ENCODE measurements around the gene PTGER3.
"Not testable (repeated sequence)": the region's sequence is repeated elsewhere in the genome, so short reads cannot be mapped to it uniquely, and the experiment has no call there.

PTGER3 gene

DNA sequence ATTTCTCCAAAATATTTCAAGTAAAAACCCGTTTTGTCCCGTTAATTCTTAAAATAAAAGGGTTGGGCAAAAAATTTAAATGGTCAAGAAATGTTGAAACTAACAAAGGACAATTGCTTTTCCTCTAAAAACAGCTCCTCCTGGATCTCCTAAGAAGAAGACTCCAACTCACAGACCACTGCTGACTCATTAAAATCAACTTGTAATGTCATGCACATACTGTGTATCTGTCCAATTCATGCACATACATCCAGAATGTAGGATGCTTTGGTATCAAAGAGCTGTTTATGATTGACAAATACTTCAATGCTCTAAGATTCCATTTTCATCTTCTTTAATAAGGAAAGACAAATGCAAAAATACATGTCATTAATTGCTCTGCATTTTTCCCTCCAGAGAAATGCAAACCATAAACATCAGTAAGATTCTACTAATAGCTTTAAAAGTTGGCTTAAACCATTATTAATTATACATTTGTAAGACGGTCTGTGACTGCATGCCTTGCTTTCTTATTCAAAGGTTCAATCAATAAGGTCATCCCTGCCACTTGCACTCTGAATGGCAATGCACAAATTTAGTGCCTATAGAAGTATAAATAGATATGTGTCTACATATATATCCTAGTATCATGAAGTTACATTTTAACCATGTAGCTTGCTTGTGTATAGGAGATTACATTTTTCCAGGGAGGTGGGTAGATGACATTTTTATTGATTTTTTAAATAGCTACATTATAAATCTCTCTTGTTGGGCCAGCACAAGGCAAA is 44.7 kb downstream of the PTGER3 start:
- H3K36me3 Mint-ChIP-seq (ENCODE audit: low read depth) = no peaks in the 10 kb centered on the region
- H3K4me1 Mint-ChIP-seq (ENCODE audit: low read depth) = no peaks in the 10 kb centered on the region
- H3K27ac Mint-ChIP-seq = no peak overlapping the region
- peaks cover 11% of the 10 kb centered on the region for H3K27me3 Mint-ChIP-seq (ENCODE audit: low read depth)
- no peak overlapping the region for H3K4me3 Mint-ChIP-seq
- H3K9me3 Mint-ChIP-seq = no peaks in the 10 kb centered on the region

DNA sequence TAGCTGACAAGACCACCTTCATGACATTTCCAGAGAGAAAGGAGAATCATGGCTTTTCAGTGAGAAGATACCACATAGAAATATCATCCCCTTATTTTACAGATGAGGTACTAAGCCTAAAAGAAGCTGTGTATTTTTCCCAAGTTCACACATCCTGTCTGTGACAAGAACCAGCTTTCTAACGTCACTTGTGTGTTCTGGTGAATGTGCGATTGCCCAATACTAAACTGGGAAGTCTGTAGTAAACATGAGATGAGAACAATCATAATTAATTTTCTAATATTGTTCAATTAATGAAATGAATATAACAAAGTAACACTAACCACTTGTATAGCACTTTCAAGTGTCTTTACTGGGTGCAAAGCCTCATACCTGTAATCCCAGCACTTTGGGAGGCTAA is 46.0 kb downstream of the PTGER3 start:
- Mint-ChIP-seq H3K36me3 (ENCODE audit: low read depth) (no peaks in the 10 kb centered on the region), H3K27ac (no peak overlapping the region), H3K4me3 (no peak overlapping the region), H3K27me3 (ENCODE audit: low read depth) (peaks cover 8% of the 10 kb centered on the region), H3K9me3 (no peaks in the 10 kb centered on the region), H3K4me1 (ENCODE audit: low read depth) (no peaks in the 10 kb centered on the region)

DNA sequence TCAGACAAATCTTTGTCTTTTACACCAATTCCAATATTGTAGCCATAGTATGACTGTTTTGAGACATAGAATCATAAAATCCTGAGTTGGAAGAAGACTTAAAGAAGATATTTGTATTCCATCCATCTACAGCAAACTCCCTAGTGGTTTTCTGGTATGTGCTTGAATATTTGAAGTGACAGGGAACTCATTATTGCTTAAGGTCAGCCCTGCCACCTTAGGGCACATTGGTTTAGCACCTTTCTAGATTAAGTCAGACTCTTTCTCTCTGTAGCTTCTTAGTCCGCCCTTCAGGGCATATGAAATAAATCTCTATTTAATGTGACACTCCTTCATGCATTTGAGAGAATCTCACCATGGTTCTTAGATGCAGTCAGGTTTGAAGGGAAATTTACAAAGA is 49.8 kb downstream of the PTGER3 start:
- Mint-ChIP-seq H3K27me3 (ENCODE audit: low read depth) (peaks cover 12% of the 10 kb centered on the region), H3K36me3 (ENCODE audit: low read depth) (no peaks in the 10 kb centered on the region), H3K9me3 (no peaks in the 10 kb centered on the region), H3K4me1 (ENCODE audit: low read depth) (peaks cover 2% of the 10 kb centered on the region), H3K4me3 (no peak overlapping the region), H3K27ac (no peak overlapping the region)

DNA sequence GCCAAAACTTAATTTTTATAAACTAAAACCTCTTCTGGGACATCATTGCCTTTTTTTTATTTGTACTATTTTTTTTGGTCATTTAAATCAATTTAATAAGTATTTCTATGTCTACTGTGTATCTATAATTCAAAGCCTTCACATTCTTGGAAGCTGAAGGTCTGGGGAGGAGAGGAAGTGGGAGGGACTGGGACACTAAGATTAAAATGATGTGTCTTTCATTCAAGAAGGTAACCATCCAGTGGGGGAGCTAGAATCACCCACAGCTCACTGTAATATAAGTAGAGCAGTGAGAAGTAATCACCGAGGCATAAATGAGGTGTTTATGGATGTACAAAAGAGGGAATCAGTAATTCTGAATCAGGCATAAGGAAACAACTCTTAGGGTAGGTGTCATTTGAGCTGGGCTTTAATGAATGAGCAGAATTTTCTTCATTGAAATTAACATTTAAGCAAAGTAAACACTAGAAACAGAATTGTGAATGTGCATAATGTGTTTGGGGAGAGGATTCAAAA is 52.8 kb downstream of the PTGER3 start:
- Mint-ChIP-seq H3K4me3 (no peak overlapping the region), H3K27ac (no peak overlapping the region), H3K9me3 (no peaks in the 10 kb centered on the region), H3K27me3 (ENCODE audit: low read depth) (peaks cover 8% of the 10 kb centered on the region), H3K36me3 (ENCODE audit: low read depth) (no peaks in the 10 kb centered on the region), H3K4me1 (ENCODE audit: low read depth) (peaks cover 2% of the 10 kb centered on the region)

DNA sequence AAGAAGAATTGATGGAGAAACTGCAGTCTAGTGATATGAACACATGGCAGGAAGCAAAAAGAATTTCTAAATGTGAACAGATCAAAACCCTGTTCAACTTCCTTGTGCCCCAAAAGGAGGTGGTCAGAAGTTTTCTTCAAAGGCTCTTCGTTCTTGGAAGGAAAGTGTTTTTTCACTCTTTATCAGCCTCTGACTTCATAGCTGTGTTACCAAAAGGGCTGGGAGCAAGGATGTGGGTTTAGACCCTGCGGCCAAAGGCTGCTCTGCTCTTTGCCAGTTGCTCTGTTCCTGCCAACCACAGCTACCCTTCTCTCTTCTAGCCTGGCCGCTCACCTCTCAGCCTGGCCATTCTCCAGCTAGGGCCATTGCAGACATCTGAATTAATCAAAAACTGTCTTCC is 53.8 kb downstream of the PTGER3 start:
- Mint-ChIP-seq H3K4me3 (no peak overlapping the region), H3K4me1 (ENCODE audit: low read depth) (peaks cover 2% of the 10 kb centered on the region), H3K9me3 (no peaks in the 10 kb centered on the region), H3K27ac (no peak overlapping the region), H3K27me3 (ENCODE audit: low read depth) (peaks cover 4% of the 10 kb centered on the region), H3K36me3 (ENCODE audit: low read depth) (no peaks in the 10 kb centered on the region)

DNA sequence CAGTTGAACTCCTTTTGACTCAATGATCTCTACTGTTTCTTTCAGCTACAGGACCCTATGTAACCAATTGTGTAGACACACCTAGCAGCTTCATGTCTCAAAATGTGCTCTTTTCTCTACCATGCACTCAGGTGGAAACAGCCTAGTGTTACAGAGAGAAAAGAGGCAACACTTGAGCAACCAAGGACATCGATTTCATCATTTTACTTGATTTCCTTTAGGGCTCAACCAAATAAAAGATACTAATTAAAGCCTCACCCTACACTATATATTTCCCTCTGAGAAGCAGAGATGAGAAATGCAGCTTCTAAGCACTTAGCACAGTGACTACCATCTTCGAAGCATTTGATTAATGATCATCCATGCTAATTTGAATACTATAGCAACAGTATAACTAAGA is 55.1 kb downstream of the PTGER3 start:
- Mint-ChIP-seq H3K27me3 (ENCODE audit: low read depth) (peaks cover 4% of the 10 kb centered on the region), H3K9me3 (no peaks in the 10 kb centered on the region), H3K27ac (no peak overlapping the region), H3K36me3 (ENCODE audit: low read depth) (no peaks in the 10 kb centered on the region), H3K4me1 (ENCODE audit: low read depth) (peaks cover 2% of the 10 kb centered on the region), H3K4me3 (no peak overlapping the region)

DNA sequence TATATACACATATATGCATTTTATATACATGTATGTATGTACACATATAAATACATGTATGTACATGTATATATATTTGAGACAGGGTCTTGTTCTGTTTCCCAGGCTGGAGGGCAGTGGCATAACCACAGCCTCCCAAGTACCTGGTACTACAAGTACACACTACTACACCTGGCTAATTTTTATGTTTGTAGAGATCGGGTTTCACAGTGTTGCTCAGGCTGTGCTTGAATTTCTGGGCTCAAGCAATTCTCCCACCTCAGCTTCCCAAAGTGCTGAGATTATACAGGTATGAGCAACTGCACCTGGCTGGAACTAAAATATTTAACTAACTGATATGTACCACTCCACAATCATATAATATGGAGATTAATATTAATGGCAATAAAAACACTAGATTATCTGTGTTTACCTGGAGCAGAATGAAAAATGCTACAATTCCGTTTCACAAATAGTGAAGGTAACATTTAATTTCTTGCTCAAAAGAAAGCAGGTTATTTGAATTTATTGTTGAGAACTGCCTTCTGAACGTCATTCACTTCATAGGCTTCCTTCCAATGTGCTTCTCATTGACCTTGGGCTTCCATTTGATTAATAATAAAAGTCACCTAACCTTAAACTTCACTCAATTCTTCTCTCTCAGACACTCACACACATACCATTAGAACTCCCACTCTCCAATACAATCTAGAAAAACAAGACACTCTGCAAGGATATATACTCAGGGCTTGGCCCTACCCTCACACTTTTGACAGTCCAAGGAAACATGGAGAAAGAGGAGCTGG is 57.0 kb downstream of the PTGER3 start:
- Mint-ChIP-seq H3K36me3 (ENCODE audit: low read depth) (no peaks in the 10 kb centered on the region), H3K4me1 (ENCODE audit: low read depth) (peaks cover 2% of the 10 kb centered on the region), H3K27me3 (ENCODE audit: low read depth) (peaks cover 4% of the 10 kb centered on the region), H3K27ac (no peak overlapping the region), H3K4me3 (no peak overlapping the region), H3K9me3 (no peaks in the 10 kb centered on the region)

DNA sequence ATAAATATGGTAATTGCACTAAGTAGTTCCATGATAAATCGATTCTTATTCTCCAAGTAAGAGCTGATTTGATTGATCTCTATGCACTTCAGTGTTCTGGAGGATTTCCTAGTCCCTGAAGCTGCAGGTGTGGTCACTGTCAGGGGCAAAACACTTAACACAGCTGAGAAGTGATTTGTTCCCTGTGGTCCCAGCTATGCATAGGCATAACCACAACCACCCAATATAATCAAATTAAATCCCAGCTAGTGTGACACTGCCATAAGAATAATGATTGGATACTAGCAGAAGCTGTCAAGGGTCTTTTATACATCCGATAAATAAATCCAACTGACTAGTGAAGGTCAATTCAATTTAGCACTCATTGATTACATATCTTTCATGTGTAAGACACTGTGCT is 60.1 kb downstream of the PTGER3 start:
- Mint-ChIP-seq H3K27me3 (ENCODE audit: low read depth) (peaks cover 3% of the 10 kb centered on the region), H3K27ac (no peak overlapping the region), H3K9me3 (no peaks in the 10 kb centered on the region), H3K4me3 (no peak overlapping the region), H3K4me1 (ENCODE audit: low read depth) (no peaks in the 10 kb centered on the region), H3K36me3 (ENCODE audit: low read depth) (no peaks in the 10 kb centered on the region)

DNA sequence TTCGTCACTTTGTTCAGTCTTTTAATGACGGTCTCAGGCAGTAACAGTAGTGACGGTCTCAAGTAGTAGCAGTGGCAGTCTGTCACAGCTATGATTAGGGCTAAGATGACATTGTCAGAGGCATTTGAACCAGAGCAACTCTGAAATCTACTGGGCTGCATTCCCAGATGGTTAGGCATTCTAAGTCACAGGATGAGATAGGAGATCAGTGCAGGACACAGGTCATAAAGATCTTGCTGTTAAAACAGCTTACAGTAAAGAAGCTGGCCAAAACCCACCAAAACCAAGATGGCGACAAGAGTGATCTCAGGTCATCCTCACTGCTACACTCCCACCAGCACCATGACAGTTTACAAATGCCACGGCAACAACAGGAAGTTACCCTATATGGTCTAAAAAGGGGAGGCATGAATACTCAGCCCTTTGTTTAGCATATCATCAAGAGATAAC is 61.8 kb downstream of the PTGER3 start:
- not testable (repeated sequence) for H3K4me3 Mint-ChIP-seq

DNA sequence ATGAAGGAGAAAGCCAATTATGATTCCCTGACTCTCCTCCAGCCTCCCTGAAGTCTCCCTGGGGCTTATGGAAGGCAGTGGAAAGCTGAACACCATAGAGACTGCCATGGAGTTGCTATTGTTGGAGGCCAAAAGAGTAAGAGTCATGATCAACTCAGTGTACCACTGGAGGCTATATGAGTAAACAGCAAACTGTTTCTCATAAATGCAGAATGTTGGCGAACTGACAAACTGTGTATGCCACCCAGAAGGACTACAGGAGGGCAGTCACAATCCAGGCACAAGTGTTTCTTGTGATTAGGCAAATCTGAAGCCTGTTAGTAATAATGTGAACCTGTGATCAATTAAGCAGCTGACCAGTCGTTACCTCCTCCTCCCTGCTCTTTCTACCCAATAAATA is 62.3 kb downstream of the PTGER3 start:
- H3K4me1 Mint-ChIP-seq (ENCODE audit: low read depth); H3K27ac Mint-ChIP-seq; H3K36me3 Mint-ChIP-seq (ENCODE audit: low read depth); H3K4me3 Mint-ChIP-seq; H3K27me3 Mint-ChIP-seq (ENCODE audit: low read depth); H3K9me3 Mint-ChIP-seq: not testable (repeated sequence)

More for the DNA sequence above, 61.8 kb downstream of the PTGER3 start:
- not testable (repeated sequence) for H3K27ac Mint-ChIP-seq; H3K27me3 Mint-ChIP-seq (ENCODE audit: low read depth); H3K36me3 Mint-ChIP-seq (ENCODE audit: low read depth); H3K9me3 Mint-ChIP-seq; H3K4me1 Mint-ChIP-seq (ENCODE audit: low read depth)

DNA sequence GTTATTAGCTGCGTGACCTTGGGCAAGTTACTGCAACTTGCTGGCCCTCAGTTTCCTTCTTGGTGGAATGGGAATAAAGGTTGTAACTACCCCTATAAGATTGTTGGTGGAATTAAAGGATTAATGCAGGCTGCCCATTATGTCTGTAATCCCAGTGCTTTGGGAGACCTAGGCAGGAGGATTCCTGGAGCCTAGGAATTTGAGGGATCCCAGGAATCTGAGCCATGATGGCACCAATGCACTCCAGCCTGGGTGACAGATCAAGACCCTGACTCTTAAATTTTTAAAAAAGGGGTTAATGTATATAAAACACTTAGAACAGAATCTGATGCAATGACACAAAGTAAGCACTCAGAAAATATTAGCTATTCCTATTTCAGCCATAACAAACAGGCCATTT is 67.3 kb downstream of the PTGER3 start:
- H3K27ac Mint-ChIP-seq = no peak overlapping the region
- no peaks in the 10 kb centered on the region for H3K36me3 Mint-ChIP-seq (ENCODE audit: low read depth)
- no peaks in the 10 kb centered on the region for H3K4me1 Mint-ChIP-seq (ENCODE audit: low read depth)
- H3K27me3 Mint-ChIP-seq (ENCODE audit: low read depth) = peaks cover 15% of the 10 kb centered on the region
- no peak overlapping the region for H3K4me3 Mint-ChIP-seq
- no peaks in the 10 kb centered on the region for H3K9me3 Mint-ChIP-seq

DNA sequence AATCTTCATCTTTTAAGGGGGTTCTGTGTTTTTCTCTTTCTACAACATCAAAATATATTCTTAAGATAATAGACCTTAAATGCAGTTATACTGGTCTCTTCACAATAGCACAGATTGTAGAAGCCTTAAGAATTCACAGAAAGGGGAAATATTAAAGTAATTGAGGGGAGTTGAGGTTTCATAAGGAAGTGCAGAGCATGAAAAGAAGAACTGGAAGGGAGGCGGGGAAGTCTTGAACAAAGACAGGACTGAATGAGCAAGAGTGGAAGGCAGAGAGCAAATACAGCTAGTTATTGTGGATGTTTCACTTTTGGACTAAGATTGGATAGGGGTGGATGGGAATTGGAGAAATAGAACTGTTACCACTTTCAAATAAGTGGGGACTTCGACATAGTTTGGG is 67.7 kb downstream of the PTGER3 start:
- no peaks in the 10 kb centered on the region for H3K4me1 Mint-ChIP-seq (ENCODE audit: low read depth)
- H3K27me3 Mint-ChIP-seq (ENCODE audit: low read depth) = peaks cover 15% of the 10 kb centered on the region
- no peaks in the 10 kb centered on the region for H3K36me3 Mint-ChIP-seq (ENCODE audit: low read depth)
- H3K9me3 Mint-ChIP-seq = no peaks in the 10 kb centered on the region
- H3K4me3 Mint-ChIP-seq = no peak overlapping the region
- no peak overlapping the region for H3K27ac Mint-ChIP-seq

DNA sequence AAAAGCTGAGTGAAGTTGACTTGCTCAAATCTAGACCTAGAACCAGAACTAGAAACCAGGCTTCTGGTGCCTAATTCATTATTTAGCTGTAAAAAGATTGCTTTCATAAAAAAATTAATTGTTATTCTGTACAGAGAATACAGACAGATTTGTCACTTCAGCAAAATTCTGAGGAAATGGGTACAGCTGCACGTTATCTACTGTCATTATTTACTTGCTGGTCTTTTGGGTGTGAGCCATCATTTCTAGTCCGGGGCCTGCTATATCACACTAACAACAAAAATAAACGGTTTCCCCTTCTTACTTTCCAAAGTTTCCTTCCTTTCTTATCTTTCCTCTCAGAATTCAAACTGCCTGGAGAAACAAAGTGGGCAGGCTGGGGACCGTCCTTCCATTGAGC is 68.3 kb downstream of the PTGER3 start:
- no peak overlapping the region for H3K4me3 Mint-ChIP-seq
- H3K36me3 Mint-ChIP-seq (ENCODE audit: low read depth) = no peaks in the 10 kb centered on the region
- H3K27ac Mint-ChIP-seq = no peak overlapping the region
- H3K4me1 Mint-ChIP-seq (ENCODE audit: low read depth) = no peaks in the 10 kb centered on the region
- H3K9me3 Mint-ChIP-seq = no peaks in the 10 kb centered on the region
- H3K27me3 Mint-ChIP-seq (ENCODE audit: low read depth) = peaks cover 15% of the 10 kb centered on the region

DNA sequence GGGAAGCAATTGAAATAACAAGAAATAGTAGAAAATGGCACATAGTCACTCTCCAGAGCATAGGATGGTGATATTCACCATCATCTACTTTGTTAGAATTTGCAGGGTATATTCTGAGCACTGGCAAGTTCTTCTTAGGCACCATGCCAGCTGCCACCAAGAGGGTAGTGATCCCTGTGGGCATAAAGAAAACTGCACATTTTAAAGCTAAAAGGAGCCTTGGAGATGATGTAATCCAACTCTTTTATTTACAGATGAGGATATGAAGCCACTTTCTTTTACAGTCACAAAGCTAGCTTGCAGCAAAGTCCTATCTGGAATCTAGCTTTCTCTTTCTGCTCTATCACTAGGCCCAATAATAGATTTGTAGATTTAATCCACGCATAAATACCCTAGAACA is 69.0 kb downstream of the PTGER3 start:
- Mint-ChIP-seq H3K27me3 (ENCODE audit: low read depth) (peaks cover 15% of the 10 kb centered on the region), H3K36me3 (ENCODE audit: low read depth) (no peaks in the 10 kb centered on the region), H3K27ac (no peak overlapping the region)

DNA sequence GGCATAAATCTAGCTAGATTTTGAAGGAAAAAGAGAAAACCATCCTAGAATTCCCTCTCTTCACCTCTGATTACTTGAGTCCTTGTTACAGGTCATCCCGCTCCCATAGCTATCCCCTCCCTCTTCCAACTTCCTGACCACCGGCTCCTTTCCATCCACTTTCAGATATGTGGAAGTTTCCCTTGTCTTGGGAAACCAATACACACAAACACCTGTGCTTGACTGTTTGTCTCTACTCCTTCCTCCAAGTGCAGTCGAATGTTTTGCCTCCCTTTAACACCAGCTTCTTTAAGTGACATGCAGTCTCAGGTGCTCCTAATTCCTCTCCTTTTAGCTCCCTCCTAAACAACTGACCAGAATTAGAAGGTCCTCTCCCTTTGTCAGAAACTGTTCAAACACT is 70.0 kb downstream of the PTGER3 start:
- Mint-ChIP-seq H3K4me3 (no peak overlapping the region), H3K36me3 (ENCODE audit: low read depth) (no peaks in the 10 kb centered on the region), H3K9me3 (no peaks in the 10 kb centered on the region), H3K4me1 (ENCODE audit: low read depth) (no peaks in the 10 kb centered on the region), H3K27ac (no peak overlapping the region), H3K27me3 (ENCODE audit: low read depth) (peaks cover 12% of the 10 kb centered on the region)

More for the DNA sequence above, 69.0 kb downstream of the PTGER3 start:
- no peaks in the 10 kb centered on the region for H3K4me1 Mint-ChIP-seq (ENCODE audit: low read depth)
- no peak overlapping the region for H3K4me3 Mint-ChIP-seq
- no peaks in the 10 kb centered on the region for H3K9me3 Mint-ChIP-seq
